Measurements from ENCODE around the gene SGCG.

GRCh38 chr13:23160638-23161480 is 19.9 kb upstream of the SGCG start:
- TF ChIP-seq CTCF (conservative IDR thresholded peaks at IDR 0.05; ENCODE audit: low read length) (no peak), EZH2phosphoT487 (IDR thresholded peaks at IDR 0.05; ENCODE audit: borderline replicate concordance) (no peak)

Measured in Loucy (cell line).